IPS-NIHi11 (cell line): ENCODE measurements around the gene MPHOSPH9.

Experiments
- DNase-seq: peaks from one replicate; pipeline ENCODE4 v3.0.0; 2012; ENCODE audit warnings: mixed read lengths, low spot score

MPHOSPH9 gene

DNA sequence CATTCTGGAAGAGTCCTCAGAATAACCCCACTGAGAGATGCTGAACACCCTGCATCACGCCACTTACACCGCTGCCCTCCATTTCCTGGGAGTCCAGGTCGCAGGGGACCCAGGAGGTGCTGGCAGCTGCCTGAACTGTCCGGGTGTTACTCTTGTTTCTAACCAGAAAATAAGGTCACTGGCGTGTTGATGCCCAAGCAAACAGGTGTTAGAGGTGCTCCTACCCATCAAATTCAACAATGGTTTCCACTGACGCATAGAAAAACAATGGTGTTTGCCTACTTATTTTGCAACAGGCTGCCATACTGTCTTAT lies 105.8 kb downstream of the MPHOSPH9 start:
- no peak for DNase-seq

DNA sequence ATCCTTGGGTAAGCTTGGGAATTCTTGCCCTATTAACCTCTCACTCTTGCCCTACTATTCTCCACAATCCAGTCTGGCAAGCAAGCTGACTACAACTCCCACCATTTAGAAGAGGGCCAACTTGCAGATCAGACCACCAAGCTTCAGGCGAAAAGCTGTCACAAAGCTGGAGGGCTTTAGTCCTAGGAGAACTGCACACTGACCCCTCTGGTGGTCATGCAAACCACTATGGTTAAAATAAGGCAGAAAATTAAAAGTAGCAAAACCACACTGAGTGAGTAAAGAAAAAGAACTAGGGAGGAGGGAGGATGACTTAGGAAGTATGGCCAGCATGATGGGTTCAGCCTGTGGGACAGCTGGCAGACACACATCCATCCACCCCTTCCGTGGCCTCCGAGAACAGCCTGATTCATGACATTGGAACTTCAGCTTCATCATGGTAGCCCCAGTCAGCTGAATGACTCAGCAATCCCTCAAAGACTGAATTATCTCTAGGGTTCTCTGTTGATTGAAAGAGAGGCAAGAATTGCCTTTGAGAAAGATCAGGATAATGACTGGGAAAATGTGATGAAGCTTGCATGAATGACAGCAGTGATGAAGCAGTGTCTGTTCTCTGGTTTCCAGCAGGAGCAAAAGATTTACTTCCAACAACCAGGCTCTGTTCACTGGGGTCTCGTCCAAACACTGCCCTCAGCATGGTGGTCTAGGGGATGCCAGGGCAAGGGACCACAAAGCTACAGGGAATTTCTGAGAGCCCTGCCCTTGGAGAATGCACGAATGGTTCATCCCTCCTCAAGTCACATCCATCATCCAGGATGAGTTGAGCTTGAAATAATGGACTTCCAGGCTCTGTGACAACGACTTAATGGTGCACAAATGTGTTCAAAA lies 106.4 kb downstream of the MPHOSPH9 start:
- no peak for DNase-seq

DNA sequence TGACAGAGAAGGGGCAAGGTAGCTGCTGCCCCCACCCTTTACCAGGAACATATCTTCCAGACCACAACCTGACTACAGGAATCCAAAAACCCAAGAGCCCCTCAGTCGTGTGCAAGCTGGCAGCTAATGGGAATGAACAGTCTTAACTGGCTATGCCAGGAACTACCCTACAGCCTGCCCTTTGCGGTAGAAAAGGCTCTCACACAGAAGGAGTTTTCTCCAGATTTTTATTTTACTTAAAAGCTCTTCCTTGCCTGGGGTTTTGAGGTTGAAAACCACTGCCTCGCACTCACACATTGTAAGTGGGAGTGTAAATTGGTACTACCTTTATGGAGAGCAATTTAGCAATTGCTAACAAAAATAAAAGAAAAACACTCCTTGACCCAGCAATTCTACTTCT lies 110.3 kb downstream of the MPHOSPH9 start:
- no peak for DNase-seq

DNA sequence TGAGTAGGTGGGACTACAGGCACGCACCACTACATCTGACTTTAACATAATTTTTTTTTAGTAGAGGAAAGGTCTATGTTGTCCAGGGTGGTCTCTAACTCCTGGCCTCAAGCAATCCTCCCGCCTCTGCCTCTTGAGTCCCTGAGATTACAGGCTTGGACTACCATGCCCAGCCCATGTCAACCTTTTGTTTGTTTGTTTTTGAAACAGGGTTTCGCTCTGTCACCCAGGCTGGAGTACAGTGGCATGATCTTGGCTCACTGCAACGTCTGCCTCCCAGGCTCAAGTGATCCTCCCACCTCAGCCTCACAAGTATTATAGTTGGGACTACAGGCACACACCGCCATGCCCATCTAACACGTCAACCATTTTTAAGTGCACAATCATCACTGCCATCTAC lies 111.3 kb downstream of the MPHOSPH9 start:
- no peak for DNase-seq

DNA sequence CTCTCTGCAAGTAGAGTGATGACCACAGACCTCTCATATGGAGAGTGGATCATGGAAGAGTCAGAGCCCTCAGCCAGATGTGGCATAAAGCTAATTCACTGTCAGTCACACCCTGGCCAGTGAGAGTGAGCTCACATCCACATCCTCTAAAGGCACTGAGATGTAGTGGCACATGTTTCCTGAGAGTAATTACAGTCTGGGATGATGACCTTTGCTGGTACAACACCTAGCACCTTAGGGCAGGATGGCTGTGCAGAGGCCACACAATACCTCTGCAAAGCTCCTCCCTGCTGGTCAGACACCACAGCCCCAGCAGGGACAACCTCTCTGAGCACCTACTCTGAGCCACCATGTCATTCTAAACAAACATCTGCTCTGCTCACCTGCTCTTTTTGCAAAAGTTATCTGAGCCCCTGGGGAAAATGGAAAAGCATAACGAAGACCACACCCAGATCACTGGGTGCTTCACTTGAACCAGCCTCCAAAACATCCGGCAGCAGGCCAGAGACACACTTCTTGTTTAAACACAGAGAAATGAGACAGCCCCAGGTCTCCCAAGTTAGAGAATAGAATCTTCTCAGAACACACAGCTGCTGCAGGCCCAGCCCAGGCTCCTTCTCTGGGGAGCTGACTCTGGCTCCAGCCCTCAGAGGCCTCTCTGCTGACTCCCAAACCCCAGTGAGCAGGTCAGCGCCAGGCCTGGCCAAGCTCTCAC lies 112.3 kb downstream of the MPHOSPH9 start:
- no peak for DNase-seq

DNA sequence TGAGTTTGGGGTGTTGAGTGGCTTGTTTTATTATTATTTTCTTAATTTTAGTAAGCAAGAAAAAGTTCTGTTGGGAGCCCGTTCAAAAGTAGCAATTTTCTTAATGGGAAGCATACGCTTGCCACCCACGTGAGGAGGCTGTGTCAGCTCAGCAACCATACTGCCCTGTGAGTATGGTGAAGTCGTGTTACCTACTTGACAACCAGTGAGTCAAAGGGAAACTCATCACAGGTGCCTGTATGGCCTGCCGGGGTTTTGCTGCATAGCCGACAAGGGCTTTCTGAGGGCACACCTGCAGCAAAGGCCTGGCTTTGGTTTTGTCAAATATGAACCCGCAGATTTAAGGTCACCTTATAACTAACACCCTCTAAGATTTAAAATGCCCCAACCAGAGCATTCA lies 113.1 kb downstream of the MPHOSPH9 start:
- DNase-seq: no peak

DNA sequence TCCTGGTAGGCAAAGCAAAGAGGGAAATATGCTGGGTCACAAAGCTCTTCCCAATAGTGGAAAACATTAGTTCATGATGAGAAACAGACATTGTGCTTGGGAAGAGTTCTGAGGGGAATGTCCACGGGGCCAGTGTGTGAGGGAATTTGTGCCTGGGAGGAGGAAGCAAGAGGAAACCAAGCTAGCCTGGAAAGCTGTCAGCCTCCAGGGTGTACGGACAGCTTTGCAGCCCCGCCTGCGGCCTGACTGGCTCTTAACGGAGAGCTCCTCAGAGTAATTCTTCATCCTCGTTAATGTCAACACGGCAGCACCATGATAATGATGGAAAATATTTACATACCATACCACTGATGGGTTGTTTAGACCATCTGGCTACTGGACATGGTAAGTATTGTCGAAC lies 114.4 kb downstream of the MPHOSPH9 start:
- no peak for DNase-seq

DNA sequence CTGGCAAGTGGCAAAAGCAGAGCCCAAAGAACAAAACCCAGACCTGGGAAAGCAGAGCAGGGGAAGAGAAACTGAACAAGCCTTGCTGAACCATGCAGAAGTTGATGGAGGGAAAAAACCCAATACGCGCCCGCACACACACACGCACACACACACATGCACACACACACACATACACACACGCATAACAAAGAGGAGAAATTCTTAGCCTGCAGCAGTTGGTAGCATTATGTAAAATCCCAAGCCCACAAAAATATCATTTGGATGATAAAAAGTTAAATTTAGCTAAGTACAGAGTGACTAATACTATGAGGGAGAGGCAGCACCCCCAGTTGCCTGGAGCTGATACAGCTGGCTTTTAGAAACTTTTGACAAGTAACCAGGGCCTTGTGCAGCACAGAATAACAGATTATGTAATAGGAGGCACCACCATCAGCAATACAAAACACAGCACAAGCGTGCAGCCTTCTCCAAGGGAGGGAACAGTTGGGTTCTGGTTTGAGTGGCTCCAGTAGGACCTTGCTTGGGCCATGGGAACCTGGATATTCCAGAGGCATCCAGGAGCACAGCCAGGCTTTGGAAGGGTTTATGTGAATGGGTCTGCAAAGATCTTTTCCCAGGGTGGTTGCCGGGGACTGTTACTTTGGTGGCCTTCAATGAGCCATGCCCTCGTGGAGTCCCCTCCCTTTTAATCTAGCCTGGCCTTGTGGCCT lies 117.4 kb downstream of the MPHOSPH9 start:
- no peak for DNase-seq

DNA sequence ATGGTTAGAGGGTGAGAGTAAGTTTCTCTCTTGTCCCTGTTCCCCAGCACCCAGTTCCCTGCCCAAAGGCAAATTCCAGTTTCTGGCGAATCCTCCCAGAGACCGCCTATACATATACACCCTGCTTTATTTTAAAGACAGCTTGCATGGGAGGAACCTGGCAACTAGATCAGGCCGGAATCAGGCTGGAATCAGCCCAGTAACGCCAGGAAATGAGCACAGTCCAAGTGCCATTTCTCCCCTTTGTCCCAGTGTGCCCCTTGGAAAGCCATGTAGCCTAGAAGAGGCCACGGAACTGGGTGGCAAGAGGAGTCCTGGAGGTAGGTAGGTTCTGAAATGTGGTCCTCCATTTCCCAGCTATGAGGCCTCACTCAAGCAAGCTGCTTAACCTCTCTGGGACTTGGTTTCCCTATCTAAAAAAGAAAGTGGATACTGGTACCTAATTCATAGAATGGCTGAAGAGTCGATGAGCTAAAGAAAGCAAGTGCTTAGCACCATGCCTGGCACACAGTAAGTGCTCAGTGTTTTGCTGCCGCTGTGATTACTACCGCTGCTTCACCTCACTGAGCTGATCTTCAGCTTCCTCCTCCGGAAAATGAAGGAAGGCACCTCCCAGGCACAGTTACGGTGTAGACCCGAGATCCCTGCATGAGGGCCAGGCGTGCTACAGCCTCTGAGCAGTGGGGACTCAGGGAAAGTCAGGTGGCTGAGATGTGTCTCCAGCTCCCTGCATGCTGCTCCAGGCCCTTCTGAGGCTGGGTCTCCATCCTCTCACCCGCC lies 118.4 kb downstream of the MPHOSPH9 start:
- no peak for DNase-seq

DNA sequence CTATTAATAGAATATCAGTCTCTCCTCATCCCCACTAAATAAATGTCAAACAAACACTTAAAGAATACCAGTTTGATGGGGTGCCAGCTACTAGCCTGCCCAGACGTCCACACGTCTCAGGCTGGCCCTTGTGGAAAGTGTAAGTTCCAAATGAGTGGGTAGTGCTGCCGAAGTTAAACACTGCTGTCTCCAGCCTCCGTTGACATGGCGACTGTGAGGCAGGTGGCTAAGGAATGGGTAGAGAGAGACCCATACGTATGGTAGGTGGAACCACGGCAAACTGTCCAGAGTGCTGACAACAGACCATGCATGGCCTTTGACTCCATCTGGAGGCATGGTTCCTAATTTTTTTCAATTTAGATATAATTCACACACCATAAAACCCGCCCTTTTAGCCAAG lies 119.9 kb downstream of the MPHOSPH9 start:
- no peak for DNase-seq

DNA sequence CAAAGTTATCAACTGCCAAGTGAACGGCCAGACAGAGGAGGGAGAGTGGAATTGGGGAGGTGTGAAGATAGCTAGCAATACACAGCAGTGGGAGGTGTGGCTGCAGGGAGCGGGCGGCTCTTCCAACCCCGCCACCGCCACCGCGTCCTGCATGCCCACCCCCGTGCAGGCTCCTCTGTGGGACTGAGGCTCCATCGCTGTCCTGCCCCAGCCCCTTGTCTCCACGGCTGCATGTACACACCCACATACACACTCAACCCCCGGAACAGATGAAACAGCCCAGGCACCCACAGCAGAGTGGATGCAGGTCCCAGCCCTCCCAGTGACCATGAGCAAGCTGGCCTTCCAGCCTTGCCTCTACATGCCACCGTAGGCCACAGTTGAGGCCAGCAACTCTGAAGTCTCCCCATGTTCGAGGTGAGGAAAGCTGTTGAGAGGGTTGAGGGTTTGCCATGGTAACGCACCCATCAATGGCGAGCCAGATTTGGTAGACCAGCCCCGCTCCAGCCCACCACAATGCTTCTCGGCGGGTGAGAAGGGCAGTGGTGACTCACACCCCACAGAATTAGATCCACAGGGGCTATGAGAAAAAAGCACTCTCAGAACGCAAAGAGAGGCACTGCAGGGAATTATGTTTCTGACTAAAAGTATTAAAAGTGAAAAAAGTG lies 121.3 kb downstream of the MPHOSPH9 start:
- no peak for DNase-seq

DNA sequence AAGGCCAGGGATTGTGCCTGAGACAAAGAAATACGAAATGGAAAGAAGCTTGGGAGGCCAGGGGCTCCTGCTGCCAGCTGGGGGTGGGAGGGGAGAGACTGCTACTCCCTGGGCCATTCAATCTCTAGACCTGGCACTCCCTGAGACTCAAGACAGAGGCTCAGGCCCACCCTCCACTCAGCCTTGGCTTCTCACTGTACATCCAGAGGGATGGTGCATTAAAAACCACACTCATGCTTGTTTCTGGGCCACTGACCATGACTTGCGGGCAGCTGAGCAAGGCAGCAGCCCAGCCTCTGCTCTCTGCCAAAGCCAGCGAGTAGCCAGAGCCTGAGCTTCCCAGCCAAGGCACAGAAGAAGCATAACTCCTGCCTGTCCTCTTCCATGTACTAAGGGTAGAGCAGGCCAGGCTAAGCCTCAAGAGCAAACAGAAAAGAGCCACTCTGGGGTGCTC lies 123.6 kb downstream of the MPHOSPH9 start:
- no peak for DNase-seq

DNA sequence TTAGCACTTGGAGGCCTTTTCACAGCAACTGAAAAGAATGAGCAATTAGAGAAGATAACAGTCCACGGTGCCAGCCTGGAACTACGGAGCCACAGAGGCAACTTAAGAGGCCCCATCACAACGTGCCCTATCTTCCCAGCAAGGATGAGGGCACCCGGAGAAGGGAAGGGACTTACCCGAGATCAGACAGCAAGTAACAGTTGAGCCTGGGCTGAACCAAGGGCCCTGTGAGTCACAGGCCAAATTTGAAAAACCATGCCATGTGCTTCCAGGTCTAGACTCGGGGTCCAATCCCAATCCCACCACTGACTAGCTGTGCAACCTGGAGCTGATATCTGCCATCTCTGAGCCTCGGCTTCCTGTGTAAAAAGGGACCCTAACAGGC lies 124.3 kb downstream of the MPHOSPH9 start:
- no peak for DNase-seq

DNA sequence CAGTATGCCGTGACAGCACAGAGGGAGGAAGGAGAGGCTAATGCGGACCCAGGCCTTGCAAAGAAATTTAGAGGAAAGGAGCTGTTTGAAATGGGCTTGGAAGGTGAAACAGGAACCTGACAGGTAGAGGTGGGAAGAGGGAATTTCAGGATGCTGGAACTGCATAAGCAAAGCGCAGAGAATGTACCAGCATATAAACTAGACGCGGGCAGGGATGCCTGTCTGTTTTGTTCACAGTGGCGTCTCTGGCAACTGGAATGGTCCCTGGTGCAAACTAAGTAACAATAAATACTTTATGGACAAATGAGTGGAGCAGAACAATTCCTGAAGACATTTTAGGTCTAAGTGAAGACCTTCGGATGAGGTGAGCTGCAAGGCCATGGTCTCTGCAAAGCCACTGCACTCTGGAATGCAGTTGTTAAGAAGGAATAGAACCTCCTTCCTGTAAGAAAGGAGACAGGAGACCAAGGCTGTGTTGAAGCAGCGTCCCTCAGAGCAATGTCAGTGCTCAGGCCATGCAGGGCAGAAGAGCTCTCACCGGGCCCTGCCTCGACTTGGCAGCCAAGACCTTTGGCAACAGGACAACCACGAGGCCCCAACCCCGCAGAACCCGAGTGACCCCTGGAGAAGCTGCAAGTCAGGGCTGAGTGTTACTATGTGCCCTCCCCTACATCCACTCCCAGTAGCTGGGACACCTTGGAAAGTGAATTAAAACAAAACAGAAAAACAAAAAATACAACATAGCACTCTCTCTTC lies 124.8 kb downstream of the MPHOSPH9 start:
- DNase-seq: no peak

DNA sequence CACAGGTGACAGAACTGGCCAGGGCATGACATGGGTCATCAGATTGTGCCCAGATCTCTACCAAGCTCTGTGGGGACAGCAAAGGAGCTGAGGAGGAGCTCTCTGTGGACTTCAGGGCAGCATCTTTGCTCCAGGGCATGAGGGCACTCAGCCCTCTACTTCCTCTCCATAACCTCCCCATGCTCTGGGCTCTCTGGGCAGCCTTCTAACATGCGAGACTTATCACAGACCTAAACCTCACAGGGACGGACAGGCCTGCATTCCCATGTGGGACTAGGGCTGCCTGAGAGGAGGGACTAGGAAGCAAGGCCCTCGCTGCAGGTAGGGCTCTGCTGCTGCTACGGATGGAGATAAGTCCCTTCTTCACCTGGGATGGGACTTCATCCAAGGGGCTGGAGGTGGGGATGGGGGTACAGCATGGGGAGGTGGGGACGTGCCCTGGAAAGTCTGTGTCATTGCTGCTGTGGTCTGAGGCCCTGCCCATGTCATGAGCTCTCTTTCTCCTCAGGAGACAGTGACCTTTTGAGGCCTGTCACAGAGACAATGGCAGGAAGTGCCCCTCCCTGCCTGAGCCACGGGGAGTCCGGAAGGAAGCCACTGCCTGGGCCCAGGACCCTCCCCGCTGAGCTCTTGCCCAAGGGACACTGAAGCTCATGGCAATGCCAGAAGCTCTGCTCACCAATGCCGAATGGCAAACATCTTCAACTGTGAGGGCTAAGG lies 126.1 kb downstream of the MPHOSPH9 start:
- DNase-seq: no peak

DNA sequence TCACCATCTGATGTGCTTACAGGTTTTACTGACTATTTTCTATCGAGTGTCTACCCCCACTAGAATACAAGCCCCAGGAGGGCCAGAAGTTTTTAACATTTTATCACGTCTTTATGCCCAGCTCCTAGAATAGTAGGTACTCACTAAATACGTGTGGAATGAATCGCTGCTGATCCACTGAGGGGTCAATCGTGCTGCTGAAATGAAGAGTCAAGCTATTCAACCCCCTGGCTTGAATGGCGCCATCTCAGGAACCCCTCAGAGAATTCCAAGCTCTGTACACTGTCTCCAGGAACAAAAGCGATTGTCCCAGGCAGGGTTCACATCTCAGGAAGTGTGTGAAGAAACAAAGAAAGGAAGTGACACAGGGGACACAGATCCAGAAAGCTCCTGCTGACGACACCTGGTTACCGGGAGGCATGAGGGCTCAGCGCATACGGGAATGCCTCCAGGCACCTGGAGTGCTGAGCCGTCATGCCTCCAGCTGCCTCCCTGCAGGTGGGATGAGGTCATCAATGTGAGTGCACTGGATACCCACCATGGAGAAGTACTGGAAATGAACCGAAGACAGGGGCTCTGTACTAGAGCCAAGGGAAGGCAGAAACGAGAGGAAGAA lies 127.6 kb downstream of the MPHOSPH9 start:
- no peak for DNase-seq

DNA sequence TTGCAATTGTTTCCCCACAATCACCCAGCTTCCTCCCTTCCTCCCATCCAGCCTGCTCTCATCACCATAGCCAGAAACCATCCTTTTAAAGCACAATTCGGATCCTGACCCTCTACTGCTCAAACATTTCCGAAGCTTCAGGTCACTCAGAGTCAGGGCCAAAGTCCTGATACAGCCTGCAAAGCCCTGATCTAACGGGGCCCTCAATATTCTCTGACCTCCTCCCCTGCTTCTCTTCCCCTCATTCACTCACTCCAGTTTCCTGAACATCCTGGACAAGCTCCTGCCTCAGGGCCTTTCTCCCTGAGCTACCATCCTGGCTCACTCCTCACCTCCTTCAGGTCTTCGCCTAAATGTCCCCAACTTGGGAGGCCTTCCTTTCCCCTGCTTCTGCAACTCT lies 128.1 kb downstream of the MPHOSPH9 start:
- no peak for DNase-seq
